Measurements from ENCODE around the gene CRIP1. TPM values are rescaled to one million over a fixed set of nuclear protein-coding genes. Genes with fewer than 3 reads are reported as not detected.

The CRIP1 gene
- total and polyA plus RNA-seq, 2 donors (not counting 3 experiments of a cell fraction or from before 2014, with no cell fraction given), result 3.1 to 8.1 TPM

DNA sequence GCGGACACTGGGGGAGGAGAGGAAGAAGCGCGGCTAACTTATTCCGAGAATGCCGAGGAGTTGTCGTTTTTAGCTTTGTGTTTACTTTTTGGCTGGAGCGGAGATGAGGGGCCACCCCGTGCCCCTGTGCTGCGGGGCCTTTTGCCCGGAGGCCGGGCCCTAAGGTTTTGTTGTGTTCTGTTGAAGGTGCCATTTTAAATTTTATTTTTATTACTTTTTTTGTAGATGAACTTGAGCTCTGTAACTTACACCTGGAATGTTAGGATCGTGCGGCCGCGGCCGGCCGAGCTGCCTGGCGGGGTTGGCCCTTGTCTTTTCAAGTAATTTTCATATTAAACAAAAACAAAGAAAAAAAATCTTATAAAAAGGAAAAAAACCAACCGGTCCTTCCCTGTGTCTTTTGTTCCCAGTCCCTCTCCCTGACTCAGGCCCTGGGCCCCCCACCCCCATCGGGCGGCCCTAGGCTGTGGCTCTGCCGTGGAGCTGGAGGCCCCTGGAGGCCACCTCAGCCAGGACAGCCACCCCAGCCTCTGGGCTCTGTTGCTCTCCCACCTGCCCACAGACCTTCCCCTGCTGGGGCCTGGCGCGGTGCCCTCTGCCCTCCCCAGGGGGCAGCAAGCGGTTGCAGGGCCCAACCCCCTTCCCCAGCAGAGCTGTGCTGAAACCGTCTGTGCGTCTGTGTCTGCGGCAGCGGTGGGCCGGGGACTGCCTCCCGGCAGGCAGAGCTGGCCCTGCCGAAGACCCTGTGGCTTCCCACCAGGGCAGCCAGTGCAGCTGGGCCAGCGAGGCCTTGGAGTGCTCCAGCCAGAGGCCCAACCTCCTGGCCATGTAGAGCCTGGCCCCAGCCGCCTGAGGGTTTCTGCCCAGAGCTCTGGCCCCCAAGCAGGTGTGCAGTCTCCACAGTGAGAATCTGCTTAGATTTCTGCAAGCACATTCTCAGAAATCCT is 16.1 kb upstream of the CRIP1 start:
- no peak overlapping the region for H3K4me2 ChIP-seq (ENCODE audit: insufficient read depth, low read length)
- no peak overlapping the region for H3K27ac ChIP-seq (ENCODE audit: insufficient read depth, low read depth, low read length)
- H3K9ac ChIP-seq (replicated peaks; ENCODE audit: extremely low read depth, insufficient read depth, low read length), result no peak overlapping the region
- DNase-seq (ENCODE audit: low read depth, low spot score), result no peak
- no peak overlapping the region for H2AFZ ChIP-seq (ENCODE audit: low read depth, low read length)
- dilution Hi-C loops (cut with MboI; ENCODE audit: extremely low pct_ligation_motif_present, low sequenced_read_pairs) (no loop called here), intact Hi-C loops (cut with micrococcal nuclease) (no loop called here)
- ChIA-PET POLR2A (no interaction called here), CTCF (interaction anchor here (0.6 to 6.3 kb wide), 6 partner anchors 11 to 706 kb away, joined by 3 to 53 read pairs (median 11); no protein-coding TSS in a partner anchor)
- H4K20me1 ChIP-seq (replicated peaks; ENCODE audit: control insufficient read depth, extremely low read depth, insufficient read depth, low read length), result no peaks in the 10 kb centered on the region
- no peaks in the 10 kb centered on the region for H3K27me3 ChIP-seq (ENCODE audit: control insufficient read depth in 2 of 2, insufficient read depth in 2 of 2, low read length in 2 of 2)
- no peaks in the 10 kb centered on the region for H3K9me3 ChIP-seq (replicated peaks; ENCODE audit: control insufficient read depth, insufficient read depth, low read length)
- peaks cover 3 to 24% of the 10 kb centered on the region in 2 experiments for H3K36me3 ChIP-seq (ENCODE audit: control insufficient read depth in 2 of 2, extremely low read depth in 1 of 2, insufficient read depth in 2 of 2, low read length in 2 of 2)
- no peak for FAIRE-seq
- BruUV-seq (replicated peaks), result TSS peak; percentile 60
- TF ChIP-seq POLR2A (IDR thresholded peaks at IDR 0.05; ENCODE audit: low read depth, low read length) (peak; percentile 19), MAX (IDR thresholded peaks at IDR 0.05; ENCODE audit: insufficient read depth, insufficient read length) (no peak)
- H3K9me1 ChIP-seq (replicated peaks; ENCODE audit: control insufficient read depth, extremely low read depth, insufficient read depth, low read length), result no peaks in the 10 kb centered on the region
- H3K79me2 ChIP-seq (ENCODE audit: control insufficient read depth, insufficient read depth, low read length), result peaks cover 1% of the 10 kb centered on the region
- H3K4me1 ChIP-seq (ENCODE audit: control insufficient read depth, extremely low read depth, insufficient read depth, low read length), result peaks cover 7% of the 10 kb centered on the region
- H3K4me3 ChIP-seq (replicated peaks in 1 of 3; ENCODE audit: insufficient read depth in 1 of 3, low read depth in 1 of 3, low read length in 3 of 3), result no peak overlapping the region

GRCh38 chr14:105471297-105471821 is 15.3 kb upstream of the CRIP1 start:
- POLR2A ChIA-PET, result interaction anchor here (0.7 kb wide), 1 partner anchor 40 kb away, joined by 3 read pairs; no protein-coding TSS in a partner anchor

More at GRCh38 chr14:105471297-105471821, 15.3 kb upstream of the CRIP1 start:
- H3K27ac ChIP-seq (ENCODE audit: insufficient read depth, low read depth, low read length), result no peak overlapping the region
- no peaks in the 10 kb centered on the region for H3K9me1 ChIP-seq (replicated peaks; ENCODE audit: control insufficient read depth, extremely low read depth, insufficient read depth, low read length)
- TF ChIP-seq EZH2 (IDR thresholded peaks at IDR 0.05; ENCODE audit: borderline replicate concordance, low read depth, low read length, severe bottlenecking) (no peak), FOS (IDR thresholded peaks at IDR 0.05; ENCODE audit: borderline replicate concordance, insufficient read depth, low read length) (no peak), CTCF (IDR thresholded peaks at IDR 0.05; ENCODE audit: extremely low read depth in 1 of 2, insufficient read depth in 1 of 2, low read depth in 1 of 2, low read length in 2 of 2) (peak in 1 of 2 donors; percentile 30)
- H3K9ac ChIP-seq (replicated peaks; ENCODE audit: extremely low read depth, insufficient read depth, low read length), result no peak overlapping the region
- dilution Hi-C loops (cut with MboI; ENCODE audit: extremely low pct_ligation_motif_present, low sequenced_read_pairs) (no loop called here), intact Hi-C loops (cut with micrococcal nuclease) (no loop called here)
- H3K4me3 ChIP-seq (replicated peaks in 1 of 3; ENCODE audit: insufficient read depth in 1 of 3, low read depth in 1 of 3, low read length in 3 of 3), result no peak overlapping the region
- peaks cover 3 to 22% of the 10 kb centered on the region in 2 experiments for H3K36me3 ChIP-seq (ENCODE audit: control insufficient read depth in 2 of 2, extremely low read depth in 1 of 2, insufficient read depth in 2 of 2, low read length in 2 of 2)
- no TSS peak for BruUV-seq (replicated peaks)
- no peak overlapping the region for H2AFZ ChIP-seq (ENCODE audit: low read depth, low read length)
- peaks cover 1% of the 10 kb centered on the region for H3K79me2 ChIP-seq (ENCODE audit: control insufficient read depth, insufficient read depth, low read length)
- no peaks in the 10 kb centered on the region for H3K9me3 ChIP-seq (replicated peaks; ENCODE audit: control insufficient read depth, insufficient read depth, low read length)
- no peak for DNase-seq (ENCODE audit: low read depth, low spot score)
- H3K4me2 ChIP-seq (ENCODE audit: insufficient read depth, low read length), result no peak overlapping the region
- H4K20me1 ChIP-seq (replicated peaks; ENCODE audit: control insufficient read depth, extremely low read depth, insufficient read depth, low read length), result no peaks in the 10 kb centered on the region
- CTCF ChIA-PET, result interaction anchor here (0.6 to 6.3 kb wide), 8 partner anchors 10 to 101 kb away, joined by 3 to 53 read pairs (median 6); partner anchors contain the start of gene CRIP1
- no peak for FAIRE-seq
- H3K4me1 ChIP-seq (ENCODE audit: control insufficient read depth, extremely low read depth, insufficient read depth, low read length), result peaks cover 9% of the 10 kb centered on the region
- no peaks in the 10 kb centered on the region for H3K27me3 ChIP-seq (ENCODE audit: control insufficient read depth in 2 of 2, insufficient read depth in 2 of 2, low read length in 2 of 2)

Data from endothelial cell of umbilical vein (primary cell).